Activated CD4-positive, alpha-beta T cell treated with anti-CD3 and anti-CD28 coated beads for 24 hours (primary cell): ENCODE measurements around the gene PGK1.
A peak's percentile ranks its signal among the peaks of the same experiment; 100 is the strongest.
"Not testable (repeated sequence)": the region's sequence is repeated elsewhere in the genome, so short reads cannot be mapped to it uniquely, and the experiment has no call there.

Experiments
- DNase-seq, 2 donors: peaks; one replicate each; pipeline ENCODE4 v3.0.0-alpha.2; 2020; ENCODE audit warnings: low read depth in 2 of 2

The PGK1 gene

GRCh38 chrX:78103623-78104446, at the start of gene PGK1:
TSS of gene PGK1 (plus strand) at chrX:78104248. CDS start at chrX:78104341, 93 bp downstream.
- peak; percentile 79 to 82 for DNase-seq

DNA sequence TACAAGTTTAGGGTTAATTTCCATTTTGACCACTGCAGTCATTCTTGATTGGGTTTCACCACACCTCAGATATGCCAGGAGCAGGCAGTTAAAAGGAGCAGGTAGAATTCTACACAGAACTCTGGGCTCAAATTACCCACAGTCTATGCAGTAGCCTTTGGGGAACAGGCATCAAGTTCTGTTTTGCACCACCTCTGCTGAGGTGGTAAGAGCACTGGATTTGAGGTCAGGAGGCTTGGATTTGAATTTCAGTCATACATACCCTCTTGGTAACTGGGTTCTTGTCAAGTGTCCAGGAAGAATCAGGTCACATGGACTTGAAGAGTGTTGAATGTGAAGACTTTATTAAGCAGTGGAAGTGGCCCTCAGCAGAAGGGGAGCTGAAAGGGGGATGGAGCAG, 40.4 kb upstream of the PGK1 start:
- DNase-seq = no peak

GRCh38 chrX:78064152-78064551, 39.9 kb upstream of the PGK1 start:
- DNase-seq = no peak

DNA sequence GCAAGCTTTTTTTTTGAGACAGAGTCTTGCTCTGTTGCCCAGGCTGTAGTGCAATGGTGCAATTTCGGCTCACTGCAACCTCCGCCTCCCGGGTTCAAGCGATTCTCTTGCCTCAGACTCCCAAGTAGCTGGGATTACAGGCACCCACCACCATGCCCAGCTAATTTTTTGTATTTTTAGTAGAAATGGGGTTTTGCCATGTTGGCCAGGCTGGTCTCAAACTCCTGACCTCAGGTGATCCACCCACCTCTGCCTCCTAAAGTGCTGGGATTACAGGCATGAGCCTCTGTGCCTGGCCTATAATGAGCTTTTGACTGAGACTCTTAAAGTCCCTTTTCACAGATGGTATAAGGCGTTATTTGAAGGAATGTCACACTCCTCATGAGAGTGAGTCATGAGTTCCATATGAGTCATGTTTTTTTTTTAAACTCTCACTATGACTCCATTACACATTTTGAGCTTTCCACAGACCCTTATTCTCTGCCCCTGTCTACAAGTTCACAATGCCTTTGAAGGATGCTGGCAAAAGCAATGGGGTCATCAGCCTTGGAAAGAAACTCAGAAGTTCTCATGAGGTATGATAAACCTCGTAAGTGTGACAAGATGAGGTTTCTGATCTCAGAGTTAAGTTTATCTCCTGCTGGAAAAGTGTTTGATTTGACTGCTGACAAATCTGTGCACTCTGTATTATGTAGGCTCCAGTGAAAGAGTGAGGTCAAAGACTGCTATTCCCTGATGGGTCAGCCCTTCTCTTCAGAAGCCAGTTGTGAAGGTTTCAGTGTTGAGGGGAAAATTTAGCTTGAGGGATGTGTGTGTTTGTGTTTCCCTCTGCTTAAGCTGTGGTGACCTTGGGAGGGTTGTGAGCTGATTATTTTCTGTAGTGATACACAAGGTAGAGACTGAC, 39.1 kb upstream of the PGK1 start:
- not testable (repeated sequence) for DNase-seq

GRCh38 chrX:78066110-78066509, 37.9 kb upstream of the PGK1 start:
- DNase-seq = no peak

GRCh38 chrX:78071331-78071730, 32.7 kb upstream of the PGK1 start:
- DNase-seq = no peak

GRCh38 chrX:78073147-78074077, 30.6 kb upstream of the PGK1 start:
- not testable (repeated sequence) for DNase-seq

GRCh38 chrX:78074088-78074487, 30.0 kb upstream of the PGK1 start:
- no peak for DNase-seq

DNA sequence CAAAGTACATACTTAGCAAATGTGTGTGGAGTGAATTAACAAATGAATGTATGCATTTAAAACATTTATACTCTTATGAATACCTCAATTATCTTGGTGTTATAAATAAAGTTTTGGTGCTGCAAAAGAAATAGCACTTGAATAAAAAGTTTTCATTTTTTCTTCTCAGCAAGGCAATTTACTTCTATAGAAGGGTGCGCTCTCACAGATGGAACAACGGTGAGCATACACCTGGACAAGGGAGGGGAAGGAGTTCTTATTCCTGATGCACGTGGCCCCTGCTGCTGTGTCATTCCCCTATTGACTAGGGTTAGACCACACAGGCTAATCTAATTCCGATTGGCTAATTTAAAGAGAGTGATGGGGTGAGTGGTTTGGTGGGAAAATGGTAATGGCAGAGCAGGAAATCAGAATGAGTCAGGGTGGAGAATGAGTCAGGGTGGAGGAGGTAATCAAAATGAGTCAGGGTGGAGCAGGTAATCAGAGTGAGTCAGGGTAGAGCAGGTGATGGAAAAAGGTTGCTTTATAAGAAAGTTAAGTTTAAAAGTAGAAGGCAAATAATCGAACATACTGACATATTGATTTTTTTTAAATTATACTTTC, 28.2 kb upstream of the PGK1 start:
- DNase-seq = no peak

GRCh38 chrX:78081413-78081812, 22.6 kb upstream of the PGK1 start:
- DNase-seq = not testable (repeated sequence)

DNA sequence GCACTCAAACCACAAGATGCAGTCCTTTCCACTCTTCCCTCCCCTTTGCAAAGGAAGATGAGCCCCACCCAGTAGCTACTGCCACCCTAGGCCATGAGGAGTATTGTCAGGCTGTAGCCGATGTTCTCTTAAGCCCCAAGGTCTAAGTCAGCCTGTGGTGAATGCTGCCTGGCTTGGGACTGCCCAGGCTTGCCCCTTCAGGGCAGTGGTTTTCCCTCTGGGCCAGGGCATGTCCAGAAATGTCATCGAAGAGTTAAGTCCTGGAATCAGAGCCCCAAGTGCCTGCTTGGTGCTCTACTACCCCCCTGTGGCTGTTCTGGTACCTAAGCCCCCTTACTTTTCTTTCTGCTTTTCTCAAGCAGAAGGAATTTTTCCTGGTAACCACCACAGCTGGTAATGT, 11.8 kb upstream of the PGK1 start:
- no peak for DNase-seq

DNA sequence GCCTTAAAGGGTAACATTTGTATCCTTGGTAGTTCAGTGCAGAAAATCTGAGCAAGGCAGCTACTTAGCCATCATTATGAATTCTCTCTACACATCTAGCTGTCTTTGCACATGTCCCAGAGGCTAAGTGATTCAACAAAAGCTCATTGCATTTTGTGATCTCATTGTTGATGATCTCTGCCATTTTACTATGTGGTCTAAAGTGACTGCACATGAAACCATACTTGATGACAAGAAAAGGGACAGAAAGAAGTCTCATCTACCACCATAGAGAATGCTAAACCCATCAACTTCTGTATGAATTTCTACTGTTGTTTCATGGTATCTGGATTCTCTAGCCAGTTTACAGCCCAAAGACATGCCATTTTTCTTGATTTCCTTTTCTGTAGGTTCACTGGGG, 5.9 kb upstream of the PGK1 start:
- no peak for DNase-seq

GRCh38 chrX:78102091-78102490, 2.0 kb upstream of the PGK1 start:
- no peak for DNase-seq

DNA sequence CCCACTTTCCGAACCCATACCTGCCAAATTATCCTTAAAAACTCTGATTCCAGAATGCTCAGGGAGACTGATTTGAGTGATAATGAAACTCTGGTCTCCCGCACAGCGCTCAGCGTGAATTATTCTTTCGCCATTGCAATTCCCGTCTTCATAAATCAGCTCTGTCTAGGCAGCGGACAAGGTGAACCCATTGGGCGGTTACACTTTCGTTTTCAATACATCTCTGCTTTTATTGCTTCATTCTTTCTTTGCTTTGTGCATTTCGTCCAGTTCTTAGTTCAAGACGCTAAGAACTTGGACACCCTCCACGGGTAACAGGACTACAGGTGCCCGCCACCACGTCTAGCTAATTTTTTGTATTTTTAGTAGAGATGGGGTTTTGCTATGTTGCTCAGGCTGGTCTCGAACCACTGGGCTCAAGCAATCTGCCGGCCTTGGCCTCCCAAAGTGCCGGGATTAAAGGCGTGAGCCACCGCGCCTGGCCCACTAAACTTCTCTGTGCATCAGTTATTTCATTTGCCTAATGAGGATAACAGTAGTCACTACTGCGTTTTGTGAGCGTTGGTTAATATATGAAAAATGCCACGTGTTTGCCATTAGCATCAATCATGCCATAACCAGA, 936 bp upstream of the PGK1 start:
- DNase-seq = no peak

- DNase-seq = peak in 1 of 2 donors; percentile 19
Observed at GRCh38 chrX:78104447-78105176, 564 bp downstream of the PGK1 start.

DNA sequence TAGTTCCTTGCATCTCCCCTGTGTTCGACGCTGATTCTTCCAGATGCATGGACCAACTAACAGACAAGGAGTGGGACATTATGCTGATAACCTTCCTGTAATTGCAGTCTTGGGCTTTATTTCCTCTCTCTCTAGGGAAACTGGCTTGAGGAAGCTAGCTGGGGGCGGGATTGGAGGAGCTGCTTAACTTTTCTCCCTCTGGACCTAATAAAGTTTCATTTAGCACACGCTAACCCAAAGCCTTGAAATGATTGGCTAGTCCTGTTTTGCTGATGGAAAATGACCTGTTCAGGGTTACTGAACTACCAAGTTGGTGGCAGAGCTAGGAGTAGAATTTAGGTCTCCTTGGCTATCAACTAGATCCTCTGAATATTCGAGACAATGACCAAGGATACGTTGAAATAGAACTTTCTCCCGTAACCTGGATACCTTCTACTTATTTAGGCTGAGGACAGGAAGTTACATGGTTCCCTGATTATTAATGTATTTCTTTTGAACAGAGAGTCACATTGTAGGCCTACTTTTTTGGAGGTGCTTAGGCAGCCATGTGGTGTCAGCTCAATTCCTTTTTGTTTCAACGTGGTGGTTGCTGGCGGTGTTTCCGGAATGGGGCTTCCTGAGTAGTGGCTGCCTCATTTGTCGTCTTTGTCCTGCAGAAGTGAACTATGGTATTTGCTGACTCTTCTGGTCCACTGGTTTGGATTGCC, 2.0 kb downstream of the PGK1 start:
- DNase-seq = no peak

DNA sequence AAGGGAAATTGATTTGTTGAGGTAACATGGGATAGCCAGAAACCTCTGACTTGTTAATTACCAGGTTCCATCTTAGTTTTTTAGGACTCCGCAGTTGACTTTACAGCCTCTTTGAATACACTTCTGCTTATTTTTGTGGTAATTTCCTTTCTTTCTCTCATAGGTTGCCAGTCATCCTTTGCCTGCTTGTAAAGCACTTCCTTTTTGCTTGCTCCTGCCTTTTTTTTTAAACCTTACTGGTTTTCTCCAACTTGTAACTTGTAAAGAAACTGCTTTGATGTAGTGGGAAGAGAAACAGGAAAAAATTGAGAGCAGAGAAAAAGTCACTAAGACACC, 2.6 kb downstream of the PGK1 start:
- DNase-seq = no peak

- no peak for DNase-seq
Observed at GRCh38 chrX:78109458-78109857, 5.4 kb downstream of the PGK1 start.

- DNase-seq = no peak
Observed at GRCh38 chrX:78111140-78111931, 7.3 kb downstream of the PGK1 start.
